Brain microvascular endothelial cell (primary cell): ENCODE results near the gene DDB1.

Experiments used
- DNase-seq: peaks from one replicate; pipeline ENCODE4 v3.0.0-alpha.2; 2020
- H3K27ac ChIP-seq: fragments of 250-450 bp; sonication (Bioruptor Pico); 2 replicates; pipeline ENCODE4 v1.5.1; 2020; ENCODE audit warnings: mild to moderate bottlenecking, moderate library complexity
- H3K27me3 ChIP-seq: fragments of 250-450 bp; sonication (Bioruptor Pico); replicated peaks from 2 replicates; pipeline ENCODE4 v1.5.1; 2020; ENCODE audit warnings: mild to moderate bottlenecking
- H3K36me3 ChIP-seq: fragments of 250-450 bp; sonication (Bioruptor Pico); replicated peaks from 2 replicates; pipeline ENCODE4 v1.5.1; 2020; ENCODE audit warnings: mild to moderate bottlenecking
- H3K4me3 ChIP-seq: 2 replicates; pipeline ENCODE4 v1.5.1; 2011; ENCODE audit warnings: low read depth, mild to moderate bottlenecking, control low read depth, low read length, moderate library complexity
- CTCF ChIP-seq: IDR thresholded peaks from 2 replicates; pipeline ENCODE4 v1.5.1; 2011; ENCODE audit warnings: low read depth, mild to moderate bottlenecking, moderate library complexity, low read length, control low read depth, inconsistent platforms; ENCODE audit errors: missing control alignments
- in situ Hi-C: cut with HindIII; loops from 2 replicates; pipeline ENCODE4 v1.10.0; 2017; ENCODE audit warnings: low sequenced_read_pairs, low pct_ligation_motif_present

Gene DDB1

GRCh38 chr11:61290905-61291690 lies 41.8 kb downstream of the DDB1 start:
- in situ Hi-C loops: no loop called here
- DNase-seq: no peak
- peak; percentile 44 for TF ChIP-seq CTCF
- no peaks in the 10 kb centered on the region for H3K27me3 ChIP-seq
- H3K4me3 ChIP-seq: no peak overlapping the region
- H3K27ac ChIP-seq: no peak overlapping the region
- H3K36me3 ChIP-seq: no peaks in the 10 kb centered on the region

- in situ Hi-C loops: no loop called here
- Histone ChIP-seq H3K27me3 (no peaks in the 10 kb centered on the region), H3K36me3 (no peaks in the 10 kb centered on the region), H3K4me3 (no peak overlapping the region), H3K27ac (no peak overlapping the region)
- TF ChIP-seq CTCF: no peak
- DNase-seq: no peak
Measured at GRCh38 chr11:61287338-61287977, 45.4 kb downstream of the DDB1 start.

DNA sequence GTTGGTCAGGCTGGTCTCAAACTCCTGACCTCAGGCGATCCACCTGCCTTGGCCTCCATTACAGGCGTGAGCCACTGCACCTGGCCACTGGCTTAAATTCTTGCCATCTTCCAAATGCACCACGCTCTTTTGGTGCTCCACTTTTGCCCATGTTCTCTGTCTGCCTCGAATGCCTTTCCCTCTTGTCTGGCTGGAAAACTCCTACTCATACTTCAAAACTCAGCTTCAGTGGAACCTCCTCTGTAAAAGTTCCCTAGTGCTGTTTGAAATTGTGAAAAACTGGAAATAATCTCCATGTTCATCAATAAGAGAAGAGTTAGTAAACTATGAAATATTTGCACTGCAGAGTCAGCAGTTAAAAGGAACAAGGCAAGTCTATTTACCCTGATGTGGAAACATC lies 49.3 kb downstream of the DDB1 start:
- H3K4me3 ChIP-seq: no peak overlapping the region
- TF ChIP-seq CTCF: no peak
- DNase-seq: no peak
- no peak overlapping the region for H3K27ac ChIP-seq
- in situ Hi-C loops: no loop called here
- H3K36me3 ChIP-seq: no peaks in the 10 kb centered on the region
- H3K27me3 ChIP-seq: no peaks in the 10 kb centered on the region

DNA sequence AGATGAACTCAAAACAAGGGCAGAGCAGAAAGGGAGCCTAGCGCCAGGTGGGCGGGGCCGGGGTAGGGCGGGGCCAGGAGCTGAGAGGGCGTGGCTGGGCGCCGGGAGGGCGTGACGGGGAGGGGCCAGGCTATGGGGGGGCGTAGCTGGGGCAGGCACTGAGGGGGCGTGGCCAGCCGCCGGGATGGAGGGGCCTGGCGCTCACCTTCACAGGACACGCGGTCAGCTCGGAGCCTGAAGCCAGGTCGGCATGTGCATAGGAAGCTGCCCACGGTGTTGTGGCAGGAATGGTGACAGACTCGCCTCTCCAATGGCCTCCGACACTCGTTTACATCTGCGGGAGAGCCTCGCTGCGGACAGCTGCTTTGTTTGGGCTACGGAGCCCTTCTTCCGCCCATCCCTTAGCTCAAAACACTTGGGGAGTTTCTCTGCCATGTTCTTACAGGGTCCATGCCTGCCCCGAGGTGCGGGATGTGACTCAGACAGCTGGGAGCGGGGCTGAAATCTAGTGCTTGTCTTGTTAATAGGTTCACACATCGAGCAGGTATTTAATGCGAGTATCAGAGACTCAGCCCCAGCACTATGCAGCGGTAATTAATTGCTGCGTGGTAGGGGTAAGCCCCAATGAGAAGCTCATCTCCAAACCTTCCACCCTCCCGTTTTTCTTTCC lies 51.2 kb downstream of the DDB1 start:
- no peak overlapping the region for H3K27ac ChIP-seq
- TF ChIP-seq CTCF: no peak
- DNase-seq: no peak
- in situ Hi-C loops: no loop called here
- H3K27me3 ChIP-seq: no peaks in the 10 kb centered on the region
- no peaks in the 10 kb centered on the region for H3K36me3 ChIP-seq
- peak overlapping the region; percentile 36 for H3K4me3 ChIP-seq

DNA sequence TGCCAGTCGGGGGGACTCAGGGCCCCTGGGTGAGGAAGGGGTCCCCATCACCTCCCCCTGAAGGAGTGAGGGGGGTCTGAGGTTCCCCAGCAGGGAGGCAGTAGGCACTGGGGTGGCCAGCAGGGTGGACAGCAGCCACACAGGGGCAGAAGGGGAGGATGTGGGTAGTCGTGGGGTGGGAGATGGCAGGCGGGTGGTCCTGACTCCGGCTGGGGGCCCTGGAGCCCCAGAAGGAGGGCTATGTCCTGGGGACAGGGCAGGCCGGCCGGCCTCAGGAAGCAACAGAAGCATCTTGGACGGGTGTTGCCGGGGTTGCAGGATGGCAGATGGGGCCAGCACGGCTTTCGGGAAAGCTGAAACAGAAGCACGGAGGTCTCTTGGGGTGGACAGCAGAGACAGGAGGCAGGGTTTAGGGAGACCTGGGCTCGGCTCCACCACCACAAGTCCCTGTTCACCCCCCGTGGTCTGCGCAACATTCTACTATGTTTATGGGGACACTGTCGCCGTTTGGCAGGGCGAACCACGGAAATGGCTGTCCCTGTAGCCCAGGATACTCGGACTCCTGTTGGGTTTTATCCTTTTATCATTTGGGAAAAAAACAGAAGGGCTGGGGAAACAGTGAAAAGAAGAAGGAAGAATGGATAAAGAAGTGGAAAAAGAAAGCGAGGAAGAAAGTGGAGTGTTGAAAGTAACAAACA lies 51.9 kb downstream of the DDB1 start:
- no peaks in the 10 kb centered on the region for H3K27me3 ChIP-seq
- DNase-seq: no peak
- no peaks in the 10 kb centered on the region for H3K36me3 ChIP-seq
- TF ChIP-seq CTCF: no peak
- in situ Hi-C loops: no loop called here
- no peak overlapping the region for H3K4me3 ChIP-seq
- no peak overlapping the region for H3K27ac ChIP-seq
